ENCODE results near the gene OSBP. TPM values are rescaled to one million over a fixed set of nuclear protein-coding genes. Genes with fewer than 3 reads are reported as not detected.

OSBP gene
- total RNA-seq (10 to 100 TPM; 23.4 to 48.3 (median 33.1) TPM), polyA plus RNA-seq (10 to 100 TPM; 12.0 to 22.2 TPM)
- long read RNA-seq, donor 1, full-length matches to known transcripts, result 86 of 122 reads
- long read RNA-seq, donor 1, partial matches to known transcripts, result 23 of 122 reads
- long read RNA-seq, donor 1, other reads (novel, unspliced or antisense), result 13 of 122 reads
- long read RNA-seq, donor 2, partial matches to known transcripts, result 5 of 11 reads
- long read RNA-seq, donor 2, other reads (novel, unspliced or antisense), result 6 of 11 reads
- long read RNA-seq, donor 3, full-length matches to known transcripts, result 60 of 77 reads
- long read RNA-seq, donor 3, partial matches to known transcripts, result 10 of 77 reads
- long read RNA-seq, donor 3, other reads (novel, unspliced or antisense), result 7 of 77 reads

GRCh38 chr11:59615637-59616395, at the start of gene OSBP:
OSBP (minus strand) TSS chr11:59615774; CDS start chr11:59615664, 110 bp downstream.
- DNase-seq, result peak; percentile 97 to 100 (median 100)
- intact Hi-C loops (cut with DNase I), result loop anchor here in 6 of 10 donors (2.0 to 10.0 kb wide), 8 partner anchors 49 to 79 kb away; partner anchors contain the start of gene PATL1 (in 5 of the 6)
- Histone ChIP-seq H3K36me3 (peaks cover 0 to under 1% (median 0%) of the 10 kb centered on the region in 9 donors), H3K4me3 (peak within 1 kb of the TSS; percentile 82 to 92 (median 86)), H3K27me3 (no peaks in the 10 kb centered on the region), H3K9me3 (no peaks in the 10 kb centered on the region), H3K4me1 (peaks cover 0 to 46% (median 39%) of the 10 kb centered on the region in 12 donors), H3K27ac (peak within 1 kb of the TSS; percentile 87 to 95 (median 92))
- TF ChIP-seq CTCF (IDR thresholded peaks at IDR 0.05) (peak in 3 of 12 donors; percentile 2 to 20 (median 5)), POLR2A (IDR thresholded peaks at IDR 0.05) (peak in 1 of 2 donors; percentile 80)
- peak; percentile 93 to 96 (median 94) for ATAC-seq
- WGBS, 4 donors, result 0% methylated on average over 21 to 55 of the region's 55 CpGs

- WGBS, 4 donors, result 78 to 86% (median 81%) methylated on average over 1 of the region's 1 CpG
- peak overlapping the region in 1 of 12 donors; percentile 27 for H3K27ac ChIP-seq
Measured at GRCh38 chr11:59660621-59661020, 45.0 kb upstream of the OSBP start.

GRCh38 chr11:59659981-59660380, 44.4 kb upstream of the OSBP start:
- peaks cover 0 to 100% (median 89%) of the 10 kb centered on the region in 9 donors for H3K36me3 ChIP-seq
- WGBS, 4 donors, result 58 to 64% (median 63%) methylated on average over 2 of the region's 2 CpGs
- H3K27ac ChIP-seq, result peak overlapping the region in 1 of 12 donors; percentile 1
- no peak overlapping the region for H3K4me3 ChIP-seq
- peaks cover 0 to 48% (median 3%) of the 10 kb centered on the region in 12 donors for H3K4me1 ChIP-seq
- DNase-seq (no peak), ATAC-seq (no peak)
- no peak for TF ChIP-seq POLR2A (IDR thresholded peaks at IDR 0.05)
- no peak for TF ChIP-seq CTCF (IDR thresholded peaks at IDR 0.05)
- no peaks in the 10 kb centered on the region for H3K27me3 ChIP-seq
- H3K9me3 ChIP-seq, result no peaks in the 10 kb centered on the region
- intact Hi-C loops (cut with DNase I), result loop anchor here in 7 of 10 donors (5.0 to 10.0 kb wide), 7 partner anchors 45 to 515 kb away; partner anchors contain the start of genes OSBP (in 2 of the 7) and FAM111A (in 1 of the 7)

More at GRCh38 chr11:59660621-59661020, 45.0 kb upstream of the OSBP start:
- Histone ChIP-seq H3K4me1 (peaks cover 0 to 52% (median 3%) of the 10 kb centered on the region in 12 donors), H3K27me3 (no peaks in the 10 kb centered on the region), H3K4me3 (no peak overlapping the region), H3K36me3 (peaks cover 0 to 100% (median 89%) of the 10 kb centered on the region in 9 donors), H3K9me3 (no peaks in the 10 kb centered on the region)
- DNase-seq (no peak), ATAC-seq (no peak)
- no peak for TF ChIP-seq CTCF (IDR thresholded peaks at IDR 0.05)
- TF ChIP-seq POLR2A (IDR thresholded peaks at IDR 0.05), result no peak
- intact Hi-C loops (cut with DNase I), result loop anchor here in 5 of 10 donors (5.0 to 10.0 kb wide), 5 partner anchors 46 to 516 kb away; partner anchors contain the start of genes OSBP (in 2 of the 5) and FAM111A (in 1 of the 5)

Data from heart left ventricle (tissue), 16 donors.